Measurements from ENCODE around the gene RGL4. TPM values are rescaled to one million over a fixed set of nuclear protein-coding genes. Genes with fewer than 3 reads are reported as not detected.

Gene RGL4
- total RNA-seq, 1 donor from 2014 or later, result not detected

- Histone ChIP-seq H3K4me3 (ENCODE audit: insufficient read depth, low read depth, low read length) (no peak overlapping the region), H4K20me1 (ENCODE audit: insufficient read depth, low read length) (peaks cover 8% of the 10 kb centered on the region), H3K79me2 (ENCODE audit: insufficient read depth, low read length) (no peaks in the 10 kb centered on the region), H3K27ac (ENCODE audit: low read depth, low read length) (no peak overlapping the region), H3K36me3 (ENCODE audit: insufficient read depth, low read length) (no peaks in the 10 kb centered on the region), H3K27me3 (ENCODE audit: insufficient read depth, low read length) (no peaks in the 10 kb centered on the region), H3K4me1 (ENCODE audit: insufficient read depth, low read length) (no peaks in the 10 kb centered on the region), H3K9ac (ENCODE audit: low read length) (no peak overlapping the region), H2AFZ (ENCODE audit: low read depth, low read length) (no peak overlapping the region), H3K9me3 (ENCODE audit: insufficient read depth, low read depth, low read length) (no peaks in the 10 kb centered on the region), H3K4me2 (ENCODE audit: low read length) (no peak overlapping the region)
- Mint-ChIP-seq H3K4me1 (ENCODE audit: low read depth, unreplicated experiment) (no peaks in the 10 kb centered on the region), H3K36me3 (ENCODE audit: low read depth, unreplicated experiment) (peaks cover 7% of the 10 kb centered on the region), H3K9me3 (ENCODE audit: unreplicated experiment) (no peaks in the 10 kb centered on the region), H3K4me3 (ENCODE audit: unreplicated experiment) (no peak overlapping the region), H3K27me3 (ENCODE audit: low read depth, unreplicated experiment) (peaks cover 2% of the 10 kb centered on the region), H3K27ac (ENCODE audit: unreplicated experiment) (no peak overlapping the region)
- TF ChIP-seq EZH2 (IDR thresholded peaks at IDR 0.05; ENCODE audit: insufficient read depth, low read length), result no peak
- no peak for TF ChIP-seq CTCF (IDR thresholded peaks at IDR 0.05; ENCODE audit: insufficient read depth, low read depth, low read length)
- DNase-seq (ENCODE audit: low read depth) (no peak), FAIRE-seq (no peak)
Measured at GRCh38 chr22:23678133-23678532, 12.7 kb upstream of the RGL4 start.

- Histone ChIP-seq H3K36me3 (ENCODE audit: insufficient read depth, low read length) (no peaks in the 10 kb centered on the region), H3K27ac (ENCODE audit: low read depth, low read length) (no peak overlapping the region), H4K20me1 (ENCODE audit: insufficient read depth, low read length) (peaks cover 9% of the 10 kb centered on the region), H2AFZ (ENCODE audit: low read depth, low read length) (no peak overlapping the region), H3K79me2 (ENCODE audit: insufficient read depth, low read length) (no peaks in the 10 kb centered on the region), H3K27me3 (ENCODE audit: insufficient read depth, low read length) (no peaks in the 10 kb centered on the region), H3K4me1 (ENCODE audit: insufficient read depth, low read length) (peaks cover 5% of the 10 kb centered on the region), H3K4me2 (ENCODE audit: low read length) (no peak overlapping the region), H3K9me3 (ENCODE audit: insufficient read depth, low read depth, low read length) (no peaks in the 10 kb centered on the region), H3K4me3 (ENCODE audit: insufficient read depth, low read depth, low read length) (no peak overlapping the region), H3K9ac (ENCODE audit: low read length) (no peak overlapping the region)
- Mint-ChIP-seq H3K27me3 (ENCODE audit: low read depth, unreplicated experiment) (peaks cover 2% of the 10 kb centered on the region), H3K9me3 (ENCODE audit: unreplicated experiment) (no peaks in the 10 kb centered on the region), H3K4me3 (ENCODE audit: unreplicated experiment) (no peak overlapping the region), H3K27ac (ENCODE audit: unreplicated experiment) (no peak overlapping the region), H3K4me1 (ENCODE audit: low read depth, unreplicated experiment) (no peaks in the 10 kb centered on the region), H3K36me3 (ENCODE audit: low read depth, unreplicated experiment) (peaks cover 5% of the 10 kb centered on the region)
- TF ChIP-seq EZH2 (IDR thresholded peaks at IDR 0.05; ENCODE audit: insufficient read depth, low read length) (no peak), CTCF (IDR thresholded peaks at IDR 0.05; ENCODE audit: insufficient read depth, low read depth, low read length) (no peak)
- DNase-seq (ENCODE audit: low read depth) (no peak), FAIRE-seq (no peak)
Measured at GRCh38 chr22:23681026-23681809, 9.6 kb upstream of the RGL4 start.

- H3K36me3 Mint-ChIP-seq (ENCODE audit: low read depth, unreplicated experiment), result peaks cover 5% of the 10 kb centered on the region
- Histone ChIP-seq H3K36me3 (ENCODE audit: insufficient read depth, low read length) (no peaks in the 10 kb centered on the region), H3K4me1 (ENCODE audit: insufficient read depth, low read length) (peaks cover 5% of the 10 kb centered on the region), H3K27ac (ENCODE audit: low read depth, low read length) (no peak overlapping the region), H4K20me1 (ENCODE audit: insufficient read depth, low read length) (peaks cover 9% of the 10 kb centered on the region), H2AFZ (ENCODE audit: low read depth, low read length) (no peak overlapping the region), H3K4me2 (ENCODE audit: low read length) (no peak overlapping the region), H3K79me2 (ENCODE audit: insufficient read depth, low read length) (no peaks in the 10 kb centered on the region), H3K9me3 (ENCODE audit: insufficient read depth, low read depth, low read length) (no peaks in the 10 kb centered on the region), H3K27me3 (ENCODE audit: insufficient read depth, low read length) (no peaks in the 10 kb centered on the region), H3K4me3 (ENCODE audit: insufficient read depth, low read depth, low read length) (no peak overlapping the region), H3K9ac (ENCODE audit: low read length) (no peak overlapping the region)
- no peak overlapping the region for H3K27ac Mint-ChIP-seq (ENCODE audit: unreplicated experiment)
- FAIRE-seq (no peak), DNase-seq (ENCODE audit: low read depth) (no peak)
- no peaks in the 10 kb centered on the region for H3K4me1 Mint-ChIP-seq (ENCODE audit: low read depth, unreplicated experiment)
- peaks cover 3% of the 10 kb centered on the region for H3K9me3 Mint-ChIP-seq (ENCODE audit: unreplicated experiment)
- TF ChIP-seq CTCF (IDR thresholded peaks at IDR 0.05; ENCODE audit: insufficient read depth, low read depth, low read length) (no peak), EZH2 (IDR thresholded peaks at IDR 0.05; ENCODE audit: insufficient read depth, low read length) (no peak)
- H3K4me3 Mint-ChIP-seq (ENCODE audit: unreplicated experiment), result no peak overlapping the region
- peaks cover 2% of the 10 kb centered on the region for H3K27me3 Mint-ChIP-seq (ENCODE audit: low read depth, unreplicated experiment)
Measured at GRCh38 chr22:23682077-23682476, 8.7 kb upstream of the RGL4 start.

Measured in astrocyte (in vitro differentiated cells and primary cell).